Loucy (cell line): ENCODE data around the gene ACP4.

Experiments
- H2AFZ ChIP-seq: fragments of 200-600 bp; sonication (generic); 2 replicates; pipeline ENCODE4 v1.6.0; 2016; ENCODE audit warnings: antibody characterized with exemption, mild to moderate bottlenecking, low read length, moderate library complexity
- H3F3A ChIP-seq: fragments of 200-600 bp; 2 replicates; pipeline ENCODE4 v1.6.0; 2016; ENCODE audit warnings: antibody characterized with exemption, low read depth, mild to moderate bottlenecking
- H3K27me3 ChIP-seq: fragments of 200-600 bp; sonication (generic); 2 replicates; pipeline ENCODE4 v1.6.1; 2014; ENCODE audit warnings: low read length, mild to moderate bottlenecking; ENCODE audit not compliant: insufficient read depth, poor library complexity, severe bottlenecking
- H3K36me3 ChIP-seq: fragments of 200-600 bp; sonication (generic); 2 replicates; pipeline ENCODE4 v1.6.1; 2016; ENCODE audit warnings: low read length; ENCODE audit not compliant: insufficient read depth
- H3K4me1 ChIP-seq: fragments of 200-600 bp; sonication (generic); 2 replicates; pipeline ENCODE4 v1.5.1; 2014; ENCODE audit warnings: low read length, mild to moderate bottlenecking; ENCODE audit not compliant: insufficient read depth, poor library complexity, severe bottlenecking
- H3K4me2 ChIP-seq: fragments of 200-600 bp; sonication (generic); 2 replicates; pipeline ENCODE4 v1.6.0; 2014; ENCODE audit warnings: antibody characterized with exemption, low read length, low read depth, mild to moderate bottlenecking; ENCODE audit not compliant: poor library complexity, severe bottlenecking
- H3K4me3 ChIP-seq: fragments of 200-600 bp; sonication (generic); 2 replicates; pipeline ENCODE4 v1.5.1; 2014; ENCODE audit warnings: low read length, mild to moderate bottlenecking, mixed read lengths; ENCODE audit not compliant: poor library complexity, severe bottlenecking
- H3K79me2 ChIP-seq: fragments of 200-600 bp; sonication (generic); 2 replicates; pipeline ENCODE4 v1.6.1; 2014; ENCODE audit warnings: low read length; ENCODE audit not compliant: insufficient read depth
- H3K9ac ChIP-seq: fragments of 200-600 bp; sonication (generic); 2 replicates; pipeline ENCODE4 v1.6.0; 2014; ENCODE audit warnings: mild to moderate bottlenecking, low read depth, low read length, moderate library complexity; ENCODE audit not compliant: poor library complexity, severe bottlenecking
- H3K9me2 ChIP-seq: fragments of 200-600 bp; sonication (generic); replicated peaks from 2 replicates; pipeline ENCODE4 v1.6.1; 2016; ENCODE audit warnings: low read depth, low read length, mixed read lengths
- H3K9me3 ChIP-seq: fragments of 200-600 bp; sonication (generic); 2 replicates; pipeline ENCODE4 v1.6.1; 2014; ENCODE audit warnings: mild to moderate bottlenecking, antibody characterized with exemption, low read length, low read depth; ENCODE audit not compliant: insufficient read depth
- H4K20me1 ChIP-seq: fragments of 200-600 bp; sonication (generic); 2 replicates; pipeline ENCODE4 v1.6.0; 2014; ENCODE audit warnings: antibody characterized with exemption, low read length, mild to moderate bottlenecking; ENCODE audit not compliant: insufficient read depth, poor library complexity, severe bottlenecking
- EZH2phosphoT487 ChIP-seq: fragments of 200-600 bp; IDR thresholded peaks from 2 replicates; pipeline ENCODE4 v1.6.1; 2018; ENCODE audit warnings: antibody characterized with exemption, mild to moderate bottlenecking, moderate library complexity, borderline replicate concordance
- TF ChIP-seq, protein P1 (sequence below): fragments of 200-600 bp; sonication (generic); conservative IDR thresholded peaks from 2 replicates; pipeline ENCODE4 v1.5.1; 2014; ENCODE audit warnings: mild to moderate bottlenecking, antibody characterized with exemption, low read length

Gene ACP4

GRCh38 chr19:50776131-50776530 is 14.1 kb upstream of the ACP4 start:
- no peaks in the 10 kb centered on the region for H4K20me1 ChIP-seq
- no peaks in the 10 kb centered on the region for H3F3A ChIP-seq
- H3K36me3 ChIP-seq, result no peaks in the 10 kb centered on the region
- H3K9me3 ChIP-seq, result no peaks in the 10 kb centered on the region
- H3K27me3 ChIP-seq, result no peaks in the 10 kb centered on the region
- no peak overlapping the region for H3K4me3 ChIP-seq
- H3K79me2 ChIP-seq, result no peaks in the 10 kb centered on the region
- no peak overlapping the region for H2AFZ ChIP-seq
- no peak overlapping the region for H3K9ac ChIP-seq
- TF ChIP-seq EZH2phosphoT487, result no peak
- TF ChIP-seq, protein P1, sequence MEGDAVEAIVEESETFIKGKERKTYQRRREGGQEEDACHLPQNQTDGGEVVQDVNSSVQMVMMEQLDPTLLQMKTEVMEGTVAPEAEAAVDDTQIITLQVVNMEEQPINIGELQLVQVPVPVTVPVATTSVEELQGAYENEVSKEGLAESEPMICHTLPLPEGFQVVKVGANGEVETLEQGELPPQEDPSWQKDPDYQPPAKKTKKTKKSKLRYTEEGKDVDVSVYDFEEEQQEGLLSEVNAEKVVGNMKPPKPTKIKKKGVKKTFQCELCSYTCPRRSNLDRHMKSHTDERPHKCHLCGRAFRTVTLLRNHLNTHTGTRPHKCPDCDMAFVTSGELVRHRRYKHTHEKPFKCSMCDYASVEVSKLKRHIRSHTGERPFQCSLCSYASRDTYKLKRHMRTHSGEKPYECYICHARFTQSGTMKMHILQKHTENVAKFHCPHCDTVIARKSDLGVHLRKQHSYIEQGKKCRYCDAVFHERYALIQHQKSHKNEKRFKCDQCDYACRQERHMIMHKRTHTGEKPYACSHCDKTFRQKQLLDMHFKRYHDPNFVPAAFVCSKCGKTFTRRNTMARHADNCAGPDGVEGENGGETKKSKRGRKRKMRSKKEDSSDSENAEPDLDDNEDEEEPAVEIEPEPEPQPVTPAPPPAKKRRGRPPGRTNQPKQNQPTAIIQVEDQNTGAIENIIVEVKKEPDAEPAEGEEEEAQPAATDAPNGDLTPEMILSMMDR, result no peak
- H3K4me2 ChIP-seq, result no peak overlapping the region
- no peaks in the 10 kb centered on the region for H3K4me1 ChIP-seq
- no peaks in the 10 kb centered on the region for H3K9me2 ChIP-seq

DNA sequence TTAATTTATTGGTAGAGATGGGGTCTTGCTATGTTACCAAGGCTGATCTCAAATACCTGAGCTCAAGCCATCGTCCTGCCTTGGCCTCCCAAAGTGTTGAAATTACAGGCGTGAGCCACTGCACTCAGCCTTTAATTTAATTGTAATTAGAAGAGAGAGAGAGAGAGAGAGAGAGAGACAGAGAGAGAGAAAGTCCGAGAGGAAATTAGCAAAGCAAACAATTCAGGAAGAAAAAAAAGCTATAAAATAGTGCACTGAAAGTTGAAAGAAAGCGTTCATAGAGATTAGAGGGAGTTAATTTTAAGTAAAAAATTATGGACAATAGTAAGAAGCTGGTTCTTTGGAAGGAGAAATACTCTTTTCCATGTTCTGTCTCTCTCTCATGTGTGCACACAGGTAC is 13.0 kb upstream of the ACP4 start:
- H3K4me2 ChIP-seq, result peak overlapping the region; percentile 6
- H3K27me3 ChIP-seq, result no peaks in the 10 kb centered on the region
- H3F3A ChIP-seq, result no peaks in the 10 kb centered on the region
- no peaks in the 10 kb centered on the region for H4K20me1 ChIP-seq
- H3K9ac ChIP-seq, result no peak overlapping the region
- no peak overlapping the region for H3K4me3 ChIP-seq
- no peak for TF ChIP-seq EZH2phosphoT487
- TF ChIP-seq, protein P1, result no peak
- H3K79me2 ChIP-seq, result no peaks in the 10 kb centered on the region
- H3K4me1 ChIP-seq, result no peaks in the 10 kb centered on the region
- no peak overlapping the region for H2AFZ ChIP-seq
- H3K9me3 ChIP-seq, result no peaks in the 10 kb centered on the region
- no peaks in the 10 kb centered on the region for H3K9me2 ChIP-seq
- no peaks in the 10 kb centered on the region for H3K36me3 ChIP-seq

GRCh38 chr19:50777830-50778303 is 12.3 kb upstream of the ACP4 start:
- no peaks in the 10 kb centered on the region for H3K9me3 ChIP-seq
- H3K36me3 ChIP-seq, result no peaks in the 10 kb centered on the region
- no peaks in the 10 kb centered on the region for H3K9me2 ChIP-seq
- no peaks in the 10 kb centered on the region for H3K27me3 ChIP-seq
- no peak overlapping the region; the same call in 1 of the 2 replicates for H2AFZ ChIP-seq
- peak overlapping the region; percentile 6 for H3K4me2 ChIP-seq
- H3K9ac ChIP-seq, result no peak overlapping the region
- H3K4me1 ChIP-seq, result no peaks in the 10 kb centered on the region
- no peaks in the 10 kb centered on the region for H3K79me2 ChIP-seq
- TF ChIP-seq EZH2phosphoT487, result no peak
- TF ChIP-seq, protein P1, result no peak
- no peaks in the 10 kb centered on the region for H4K20me1 ChIP-seq
- no peak overlapping the region for H3K4me3 ChIP-seq
- no peaks in the 10 kb centered on the region for H3F3A ChIP-seq
